Measurements from ENCODE around the gene GLDC. TPM values are rescaled to one million over a fixed set of nuclear protein-coding genes. Genes with fewer than 3 reads are reported as not detected.

The GLDC gene
- total RNA-seq, 4 donors from 2014 or later = 1.7 to 15.1 (median 8.6) TPM

GRCh38 chr9:6538666-6539071, 106.9 kb downstream of the GLDC start:
- no peak for DNase-seq
- no peak for TF ChIP-seq POLR2A (IDR thresholded peaks at IDR 0.05)
- TF ChIP-seq, protein P1, sequence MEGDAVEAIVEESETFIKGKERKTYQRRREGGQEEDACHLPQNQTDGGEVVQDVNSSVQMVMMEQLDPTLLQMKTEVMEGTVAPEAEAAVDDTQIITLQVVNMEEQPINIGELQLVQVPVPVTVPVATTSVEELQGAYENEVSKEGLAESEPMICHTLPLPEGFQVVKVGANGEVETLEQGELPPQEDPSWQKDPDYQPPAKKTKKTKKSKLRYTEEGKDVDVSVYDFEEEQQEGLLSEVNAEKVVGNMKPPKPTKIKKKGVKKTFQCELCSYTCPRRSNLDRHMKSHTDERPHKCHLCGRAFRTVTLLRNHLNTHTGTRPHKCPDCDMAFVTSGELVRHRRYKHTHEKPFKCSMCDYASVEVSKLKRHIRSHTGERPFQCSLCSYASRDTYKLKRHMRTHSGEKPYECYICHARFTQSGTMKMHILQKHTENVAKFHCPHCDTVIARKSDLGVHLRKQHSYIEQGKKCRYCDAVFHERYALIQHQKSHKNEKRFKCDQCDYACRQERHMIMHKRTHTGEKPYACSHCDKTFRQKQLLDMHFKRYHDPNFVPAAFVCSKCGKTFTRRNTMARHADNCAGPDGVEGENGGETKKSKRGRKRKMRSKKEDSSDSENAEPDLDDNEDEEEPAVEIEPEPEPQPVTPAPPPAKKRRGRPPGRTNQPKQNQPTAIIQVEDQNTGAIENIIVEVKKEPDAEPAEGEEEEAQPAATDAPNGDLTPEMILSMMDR (IDR thresholded peaks at IDR 0.05) = no peak
- no peak overlapping the region for H3K27ac ChIP-seq
- intact Hi-C loops (cut with DNase I) = no loop called here
- H3K9me3 ChIP-seq = no peaks in the 10 kb centered on the region
- H3K27me3 ChIP-seq = no peaks in the 10 kb centered on the region
- 77 to 89% methylated on average over 3 of the region's 3 CpGs for WGBS, 2 donors
- no peaks in the 10 kb centered on the region for H3K4me1 ChIP-seq
- no peaks in the 10 kb centered on the region for H3K36me3 ChIP-seq
- H3K4me3 ChIP-seq (replicated peaks in 1 of 3) = no peak overlapping the region

DNA sequence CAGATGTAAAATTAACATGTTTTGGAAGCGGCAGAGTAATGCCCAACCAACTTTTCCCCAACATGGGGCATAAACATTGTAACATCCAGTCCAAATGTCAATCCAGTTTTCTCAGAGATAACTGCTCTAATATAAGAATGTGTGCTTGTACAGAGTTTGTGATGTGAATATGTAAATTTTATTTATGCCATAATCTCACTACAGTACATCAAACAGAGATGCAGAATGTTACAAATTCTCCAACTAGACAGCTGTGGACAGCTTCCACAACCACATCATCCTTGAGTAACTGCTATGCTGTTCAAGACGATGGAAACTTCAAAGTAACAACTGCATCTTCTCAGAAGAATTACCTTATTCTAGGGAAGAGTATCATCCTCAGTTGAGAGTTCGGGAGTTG, 109.9 kb downstream of the GLDC start:
- Histone ChIP-seq H3K27me3 (no peaks in the 10 kb centered on the region), H3K36me3 (no peaks in the 10 kb centered on the region), H3K9me3 (no peaks in the 10 kb centered on the region), H3K4me3 (replicated peaks in 1 of 3) (no peak overlapping the region), H3K4me1 (no peaks in the 10 kb centered on the region), H3K27ac (no peak overlapping the region)
- TF ChIP-seq, protein P1 (IDR thresholded peaks at IDR 0.05) = no peak
- no peak for TF ChIP-seq POLR2A (IDR thresholded peaks at IDR 0.05)
- DNase-seq = no peak
- 90 to 94% methylated on average over 3 of the region's 3 CpGs for WGBS, 2 donors
- intact Hi-C loops (cut with DNase I) = no loop called here

- no peak overlapping the region for H3K27ac ChIP-seq
- no peaks in the 10 kb centered on the region for H3K9me3 ChIP-seq
- H3K27me3 ChIP-seq = no peaks in the 10 kb centered on the region
- DNase-seq = no peak
- TF ChIP-seq POLR2A (IDR thresholded peaks at IDR 0.05) = no peak
- TF ChIP-seq, protein P1 (IDR thresholded peaks at IDR 0.05) = no peak
- 23 to 33% methylated on average over 2 of the region's 2 CpGs for WGBS, 2 donors
- H3K36me3 ChIP-seq = no peaks in the 10 kb centered on the region
- no peak overlapping the region for H3K4me3 ChIP-seq (replicated peaks in 1 of 3)
- no peaks in the 10 kb centered on the region for H3K4me1 ChIP-seq
- intact Hi-C loops (cut with DNase I) = no loop called here
Observed at GRCh38 chr9:6525326-6526045, 120.0 kb downstream of the GLDC start.

DNA sequence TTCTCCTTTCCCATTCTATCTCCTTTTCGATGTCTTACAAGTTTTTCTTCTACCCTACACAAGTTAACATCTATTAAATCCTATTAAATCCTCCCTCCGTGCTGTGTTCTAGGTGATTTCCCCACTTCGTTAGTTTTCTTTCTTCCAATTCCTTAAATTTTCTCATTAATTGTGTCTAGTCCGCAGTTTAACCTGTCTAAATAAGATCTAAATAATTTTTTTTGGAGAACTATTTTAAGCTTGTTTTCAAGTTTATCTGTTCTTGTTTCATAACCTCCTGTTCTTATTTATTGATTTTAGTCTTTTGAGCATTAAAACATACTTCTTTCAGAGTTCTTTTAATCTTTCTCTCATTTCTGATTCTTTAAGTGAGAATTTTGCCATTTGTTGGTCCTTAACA, 123.3 kb downstream of the GLDC start:
- H3K27me3 ChIP-seq = no peaks in the 10 kb centered on the region
- H3K4me1 ChIP-seq = no peaks in the 10 kb centered on the region
- no peak for DNase-seq
- 98 to 99% methylated on average over 4 of the region's 4 CpGs for WGBS, 2 donors
- intact Hi-C loops (cut with DNase I) = no loop called here
- no peaks in the 10 kb centered on the region for H3K36me3 ChIP-seq
- H3K27ac ChIP-seq = no peak overlapping the region
- TF ChIP-seq, protein P1 (IDR thresholded peaks at IDR 0.05) = no peak
- no peak for TF ChIP-seq POLR2A (IDR thresholded peaks at IDR 0.05)
- no peaks in the 10 kb centered on the region for H3K9me3 ChIP-seq
- H3K4me3 ChIP-seq (replicated peaks in 1 of 3) = no peak overlapping the region

GRCh38 chr9:6512085-6512657, 133.4 kb downstream of the GLDC start:
- no peak for TF ChIP-seq POLR2A (IDR thresholded peaks at IDR 0.05)
- TF ChIP-seq, protein P1 (IDR thresholded peaks at IDR 0.05) = no peak
- H3K4me3 ChIP-seq (replicated peaks in 1 of 3) = no peak overlapping the region

More at GRCh38 chr9:6512085-6512657, 133.4 kb downstream of the GLDC start:
- no peak for DNase-seq
- Histone ChIP-seq H3K36me3 (peaks cover 0 to 6% of the 10 kb centered on the region in 2 donors), H3K4me1 (no peaks in the 10 kb centered on the region), H3K27me3 (no peaks in the 10 kb centered on the region), H3K9me3 (no peaks in the 10 kb centered on the region), H3K27ac (no peak overlapping the region)
- 86% methylated on average over 3 of the region's 3 CpGs for WGBS, 2 donors
- intact Hi-C loops (cut with DNase I) = no loop called here
